K562 (cell line): ENCODE results near the gene OGDH. TPM values are rescaled to one million over a fixed set of nuclear protein-coding genes. Genes with fewer than 3 reads are reported as not detected.

Experiments
- ATAC-seq: fragments of 200-7000 bp; cut with Tn5 transposase; 3 replicates; pipeline ENCODE4 v1.9.1; 2020; ENCODE audit warnings: moderate library complexity
- BruUV-seq: library from RNA; stranded (reverse); fragments of 400-500 nt; replicated peaks from 2 replicates; lab custom pipeline; 2021; lab: Mats Ljungman, UMichigan
- CTCF ChIA-PET: fragments of 300-600 bp; formaldehyde crosslinking; extraction: SDS; loops from one replicate; lab custom pipeline; 2021; ENCODE audit warnings: low intra/inter-chr PET ratio; lab: Yijun Ruan, JAX
- POLR2A ChIA-PET: fragments of 300-600, 350-650 bp; sonication (Branson Sonifier 250); formaldehyde crosslinking; extraction: SDS; loops from one replicate; lab custom pipeline; 2021; ENCODE audit warnings: antibody characterized with exemption, inconsistent platforms; lab: Yijun Ruan, JAX
- DNase-seq, 4 experiments: peaks; one replicate each; pipeline versions ENCODE4 v3.0.0 to v3.0.0-alpha.2; 2011 to 2018; ENCODE audit warnings: low spot score in 3 of 4, mixed read lengths in 3 of 4; ENCODE audit errors: extremely low read depth in 1 of 4
- FAIRE-seq: peaks from 2 replicates; lab custom pipeline; 2011; peaks lifted over from hg19 to GRCh38; lab: Jason Lieb, UNC
- H2AFZ ChIP-seq: 2 replicates; pipeline ENCODE4 v1.6.0; 2011; ENCODE audit warnings: low read depth, low read length, control low read depth, inconsistent platforms
- H3K27ac ChIP-seq: fragments of 200-600 bp; 3 replicates; pipeline ENCODE4 v1.8.0; 2011; ENCODE audit warnings: low read depth, mild to moderate bottlenecking, control low read depth, inconsistent platforms, low read length, moderate library complexity, mixed read lengths; ENCODE audit errors: extremely low read depth
- H3K27me3 ChIP-seq, 2 experiments: fragments of 300-600 bp in 1 of 2; 2 replicates in 1 of 2; 3 replicates in 1 of 2; pipeline versions ENCODE4 v1.6.0 to v1.8.0; 2011; ENCODE audit warnings: inconsistent platforms in 2 of 2, low read length in 2 of 2, mild to moderate bottlenecking in 1 of 2, mixed read lengths in 1 of 2, moderate library complexity in 1 of 2; ENCODE audit not compliant: control insufficient read depth in 2 of 2, insufficient read depth in 2 of 2
- H3K36me3 ChIP-seq: fragments of 300-600 bp; 3 replicates; pipeline ENCODE4 v1.8.0; 2011; ENCODE audit warnings: mild to moderate bottlenecking, low read length, inconsistent platforms; ENCODE audit not compliant: control insufficient read depth, insufficient read depth
- H3K4me1 ChIP-seq, 2 experiments: fragments of 200-600 bp in 1 of 2; replicated peaks in 1 of 2; 2 replicates in 1 of 2; 3 replicates in 1 of 2; pipeline versions ENCODE4 v1.5.1 to v1.8.0; 2011; ENCODE audit warnings: inconsistent platforms in 2 of 2, low read length in 2 of 2, mild to moderate bottlenecking in 1 of 2, mixed read lengths in 1 of 2, moderate library complexity in 1 of 2; ENCODE audit not compliant: control insufficient read depth in 2 of 2, insufficient read depth in 2 of 2
- H3K4me2 ChIP-seq: 2 replicates; pipeline ENCODE4 v1.6.1; 2011; ENCODE audit warnings: low read length, control low read depth, inconsistent platforms, mixed read lengths; ENCODE audit not compliant: insufficient read depth
- H3K4me3 ChIP-seq: fragments of 200-600 bp; sonication (generic), shearing (Covaris generic); 2 replicates; pipeline ENCODE4 v1.5.1; 2016; ENCODE audit warnings: control low read depth, inconsistent platforms
- H3K79me2 ChIP-seq: fragments of 200-600 bp; 3 replicates; pipeline ENCODE4 v1.8.0; 2011; ENCODE audit warnings: low read length, inconsistent platforms; ENCODE audit not compliant: control insufficient read depth, insufficient read depth
- H3K9ac ChIP-seq, 2 experiments: 2 replicates each; pipeline versions ENCODE4 v1.6.0 to v1.6.1; 2011; ENCODE audit warnings: low read depth in 2 of 2, low read length in 2 of 2, control low read depth in 1 of 2, inconsistent platforms in 1 of 2, mild to moderate bottlenecking in 1 of 2, mixed read lengths in 1 of 2; ENCODE audit not compliant: insufficient read depth in 1 of 2
- H3K9me1 ChIP-seq: one replicate; pipeline ENCODE4 v1.6.0; 2011; ENCODE audit warnings: inconsistent platforms, mild to moderate bottlenecking, low read length, moderate library complexity; ENCODE audit not compliant: control insufficient read depth, insufficient read depth
- H3K9me3 ChIP-seq: replicated peaks from 2 replicates; pipeline ENCODE4 v1.5.1; 2011; ENCODE audit warnings: low read depth, low read length, inconsistent platforms; ENCODE audit not compliant: control insufficient read depth, insufficient read depth
- H4K20me1 ChIP-seq: replicated peaks from 2 replicates; pipeline ENCODE4 v1.6.1; 2011; ENCODE audit warnings: low read length, inconsistent platforms, mixed read lengths; ENCODE audit not compliant: control insufficient read depth, insufficient read depth
- CBFA2T2 ChIP-seq: fragments of 450-650 bp; conservative IDR thresholded peaks from 2 replicates; pipeline ENCODE4 v1.6.1; 2017; ENCODE audit warnings: mild to moderate bottlenecking
- EZH2 ChIP-seq: IDR thresholded peaks from 2 replicates; pipeline ENCODE4 v1.6.1; 2012; ENCODE audit warnings: low read depth, mild to moderate bottlenecking, inconsistent platforms, low read length, borderline replicate concordance
- FOSL1 ChIP-seq: fragments of 200-800 bp; sonication (Bioruptor generic); conservative IDR thresholded peaks from 2 replicates; pipeline ENCODE4 v1.6.1; 2016; ENCODE audit warnings: missing genetic modification characterization, missing compliant biosample characterization
- FOXJ2 ChIP-seq: fragments of 200-800 bp; sonication (Bioruptor generic); IDR thresholded peaks from 2 replicates; pipeline ENCODE4 v1.6.1; 2016; ENCODE audit warnings: missing genetic modification characterization, missing compliant biosample characterization
- HDGF ChIP-seq: fragments of 450-650 bp; IDR thresholded peaks from 2 replicates; pipeline ENCODE4 v1.6.1; 2016
- MYNN ChIP-seq, 2 experiments: sonication (generic); formaldehyde crosslinking in 1 of 2; IDR thresholded peaks; 2 replicates each; pipeline versions ENCODE4 v1.5.0 to v1.6.1; 2016 to 2020; ENCODE audit warnings: antibody characterized with exemption in 1 of 2, missing genetic modification reagents in 1 of 2
- NR2C2 ChIP-seq, 2 experiments: fragments of 200-800 bp in 1 of 2; sonication (Bioruptor generic) in 1 of 2; sonication (generic) in 1 of 2; formaldehyde crosslinking in 1 of 2; IDR thresholded peaks; 2 replicates each; pipeline versions ENCODE4 v1.6.1 to v1.8.0; 2016 to 2022; ENCODE audit warnings: mild to moderate bottlenecking in 1 of 2, missing compliant biosample characterization in 1 of 2, missing genetic modification characterization in 1 of 2, missing genetic modification reagents in 1 of 2
- RAD51 ChIP-seq: fragments of 450-650 bp; IDR thresholded peaks from 2 replicates; pipeline ENCODE4 v1.7.1; 2016; ENCODE audit warnings: low read depth, mild to moderate bottlenecking, borderline replicate concordance
- TOE1 ChIP-seq, 2 experiments: fragments of 450-650 bp in 1 of 2; sonication (generic) in 1 of 2; formaldehyde crosslinking in 1 of 2; IDR thresholded peaks; 2 replicates each; pipeline versions ENCODE4 v1.7.1 to v1.8.0; 2016 to 2022; ENCODE audit warnings: borderline replicate concordance in 2 of 2, mild to moderate bottlenecking in 2 of 2, antibody characterized with exemption in 1 of 2, inconsistent platforms in 1 of 2, low read depth in 1 of 2, missing genetic modification reagents in 1 of 2, moderate library complexity in 1 of 2
- WGBS: fragments of 100-300 bp; shearing (Covaris generic); methylation state at CpG from one replicate; pipeline ENCODE4 v1.1.6; 2016; ENCODE audit warnings: low coverage, mixed read lengths; ENCODE audit not compliant: insufficient coverage; ENCODE audit errors: missing lambda C conversion rate; 5-methylcytosine and 5-hydroxymethylcytosine counted together
- in situ Hi-C: fragments of 300-500 bp; cut with MboI; formaldehyde crosslinking; loops from 4 replicates; pipeline ENCODE4 v1.15.0; 2018; ENCODE audit warnings: inconsistent platforms, mixed read lengths
- intact Hi-C: fragments of 100-400 bp; cut with micrococcal nuclease; formaldehyde crosslinking; loops from 2 replicates; pipeline ENCODE4 v1.14.2; 2022
- polyA plus RNA-seq, 8 experiments: library from polyadenylated mRNA; depleted of rRNA in 4 of 8; stranded (reverse) in 5 of 8; unstranded in 3 of 8; fragments of >200 nt; fragmentation: Nextera tagmentation in 2 of 8; fragmentation: Illumina TruSeq in 1 of 8; extraction: Ambion mirVana in 2 of 8; extraction: Trizol in 1 of 8; gene quantifications; 2 replicates each; pipeline versions ENCODE4 v1.2.1 to v1.2.3, GENCODE V29; 2011 to 2014; ENCODE audit warnings: inconsistent platforms in 1 of 8, missing spikeins in 1 of 8
- total RNA-seq, 7 experiments: library from RNA; depleted of rRNA in 6 of 7; stranded (reverse); fragments of >200 nt in 6 of 7; fragmentation: Illumina TruSeq in 2 of 7; extraction: Trizol in 2 of 7; gene quantifications; 2 replicates each; pipeline versions ENCODE4 v1.2.1 to v1.2.3, GENCODE V29; 2011 to 2021; ENCODE audit warnings: low replicate concordance in 1 of 7
- TF ChIP-seq, protein P1 (sequence below): sonication (generic); formaldehyde crosslinking; IDR thresholded peaks from 2 replicates; pipeline ENCODE4 v1.9.0; 2022; ENCODE audit warnings: mild to moderate bottlenecking, missing genetic modification reagents
- TF ChIP-seq, protein P2 (sequence below): sonication (generic); formaldehyde crosslinking; IDR thresholded peaks from 2 replicates; pipeline ENCODE4 v1.5.0; 2020; ENCODE audit warnings: missing genetic modification reagents
- TF ChIP-seq, protein P3 (sequence below), 3 experiments: fragments of 200-800 bp in 1 of 3; fragments of 250-450 bp in 1 of 3; fragments of 450-650 bp in 1 of 3; sonication (Bioruptor Pico) in 1 of 3; sonication (Bioruptor generic) in 1 of 3; formaldehyde crosslinking in 1 of 3; IDR thresholded peaks; 2 replicates each; pipeline versions ENCODE4 v1.6.1 to v1.8.0; 2016 to 2022; ENCODE audit warnings: mild to moderate bottlenecking in 2 of 3, missing genetic modification characterization in 2 of 3, missing compliant biosample characterization in 1 of 3, moderate library complexity in 1 of 3

Gene OGDH
- total and polyA plus RNA-seq, 9 of the 15 experiments (the other 6 are each of a cell fraction or from before 2014, with no cell fraction given): 3.1 to 80.3 (median 23.5) TPM

DNA sequence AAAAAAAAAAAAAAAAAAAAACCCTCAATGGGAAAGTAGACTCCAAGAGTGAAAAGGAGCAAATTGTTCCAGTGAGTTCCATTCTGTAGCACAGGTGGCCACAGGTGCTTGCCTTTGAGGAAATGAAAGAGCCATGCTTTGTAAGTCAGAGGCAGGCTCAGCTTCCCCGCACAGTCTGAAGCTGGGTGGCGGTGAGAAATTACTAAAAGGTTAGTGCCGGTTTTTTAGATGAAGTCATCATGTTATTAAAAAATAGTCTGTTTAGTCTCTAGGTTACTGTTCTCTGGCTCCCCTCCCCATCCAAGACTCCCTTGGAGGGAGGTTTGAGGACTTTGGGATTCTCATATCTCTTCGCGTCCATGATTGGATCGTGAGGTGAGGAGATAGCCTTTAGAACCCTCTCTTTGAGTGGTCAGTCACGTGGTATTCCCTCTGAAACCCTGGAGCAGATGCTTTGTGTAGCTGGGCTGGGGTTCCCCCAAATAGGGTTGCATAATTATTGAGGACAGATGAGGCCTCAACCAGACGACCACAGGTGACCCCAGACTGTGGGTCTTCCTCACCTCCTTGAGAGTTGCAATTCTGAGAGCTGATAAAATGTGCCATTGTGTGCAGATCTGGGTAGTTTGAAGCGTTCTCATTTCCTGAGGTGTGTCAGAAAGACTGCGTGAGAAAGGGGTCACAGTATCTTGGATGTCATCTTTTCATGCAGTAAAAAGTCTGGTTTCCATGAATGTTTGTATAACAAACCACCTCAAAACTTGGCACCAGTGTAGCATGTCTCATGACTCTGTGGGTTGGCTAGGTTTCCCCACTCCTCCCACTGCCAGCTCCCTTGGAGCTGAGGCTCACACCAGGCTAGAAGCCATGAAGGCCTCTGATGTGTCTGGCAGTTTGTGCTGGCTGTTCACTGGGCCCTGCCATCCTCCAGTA lies 27.1 kb downstream of the OGDH start:
- peak overlapping the region; percentile 49; the same call in 2 of the 3 replicates for H3K27ac ChIP-seq
- intact Hi-C loops (no loop called here), in situ Hi-C loops (no loop called here)
- ChIA-PET CTCF (no interaction called here), POLR2A (interaction anchor here (0.7 to 3.8 kb wide), 5 partner anchors 8 to 169 kb away, joined by 3 to 15 read pairs (median 3); partner anchors contain the start of gene OGDH)
- 48% methylated on average over 10 of the region's 10 CpGs for WGBS
- H3K36me3 ChIP-seq: peaks cover 40% of the 10 kb centered on the region; the same call in 2 of the 3 replicates
- H3K79me2 ChIP-seq: peaks cover 26% of the 10 kb centered on the region
- H2AFZ ChIP-seq: no peak overlapping the region
- no peak for FAIRE-seq
- peak overlapping the region; percentile 36; the same call in 1 of the 2 replicates for H3K4me2 ChIP-seq
- H3K9me1 ChIP-seq: no peaks in the 10 kb centered on the region
- H4K20me1 ChIP-seq: peaks cover 6% of the 10 kb centered on the region; the same call in 1 of the 2 replicates
- peaks cover 27 to 36% of the 10 kb centered on the region in 2 experiments for H3K4me1 ChIP-seq
- DNase-seq: peak in 1 of 4 experiments; percentile 18
- peak overlapping the region in 1 of 2 experiments; percentile 65; a peak in 1 of 4 replicates for H3K9ac ChIP-seq
- H3K4me3 ChIP-seq: no peak overlapping the region
- H3K27me3 ChIP-seq: no peaks in the 10 kb centered on the region
- no peaks in the 10 kb centered on the region for H3K9me3 ChIP-seq
- peak; percentile 5; the same call in 2 of the 3 replicates for ATAC-seq
- BruUV-seq: no TSS peak
- TF ChIP-seq, protein P1, sequence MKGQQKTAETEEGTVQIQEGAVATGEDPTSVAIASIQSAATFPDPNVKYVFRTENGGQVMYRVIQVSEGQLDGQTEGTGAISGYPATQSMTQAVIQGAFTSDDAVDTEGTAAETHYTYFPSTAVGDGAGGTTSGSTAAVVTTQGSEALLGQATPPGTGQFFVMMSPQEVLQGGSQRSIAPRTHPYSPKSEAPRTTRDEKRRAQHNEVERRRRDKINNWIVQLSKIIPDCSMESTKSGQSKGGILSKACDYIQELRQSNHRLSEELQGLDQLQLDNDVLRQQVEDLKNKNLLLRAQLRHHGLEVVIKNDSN (CRISPR knock-in tag): peak; percentile 59
- TF ChIP-seq, protein P2, sequence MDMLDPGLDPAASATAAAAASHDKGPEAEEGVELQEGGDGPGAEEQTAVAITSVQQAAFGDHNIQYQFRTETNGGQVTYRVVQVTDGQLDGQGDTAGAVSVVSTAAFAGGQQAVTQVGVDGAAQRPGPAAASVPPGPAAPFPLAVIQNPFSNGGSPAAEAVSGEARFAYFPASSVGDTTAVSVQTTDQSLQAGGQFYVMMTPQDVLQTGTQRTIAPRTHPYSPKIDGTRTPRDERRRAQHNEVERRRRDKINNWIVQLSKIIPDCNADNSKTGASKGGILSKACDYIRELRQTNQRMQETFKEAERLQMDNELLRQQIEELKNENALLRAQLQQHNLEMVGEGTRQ (CRISPR knock-in tag): peak; percentile 46
- TF ChIP-seq, protein P3, sequence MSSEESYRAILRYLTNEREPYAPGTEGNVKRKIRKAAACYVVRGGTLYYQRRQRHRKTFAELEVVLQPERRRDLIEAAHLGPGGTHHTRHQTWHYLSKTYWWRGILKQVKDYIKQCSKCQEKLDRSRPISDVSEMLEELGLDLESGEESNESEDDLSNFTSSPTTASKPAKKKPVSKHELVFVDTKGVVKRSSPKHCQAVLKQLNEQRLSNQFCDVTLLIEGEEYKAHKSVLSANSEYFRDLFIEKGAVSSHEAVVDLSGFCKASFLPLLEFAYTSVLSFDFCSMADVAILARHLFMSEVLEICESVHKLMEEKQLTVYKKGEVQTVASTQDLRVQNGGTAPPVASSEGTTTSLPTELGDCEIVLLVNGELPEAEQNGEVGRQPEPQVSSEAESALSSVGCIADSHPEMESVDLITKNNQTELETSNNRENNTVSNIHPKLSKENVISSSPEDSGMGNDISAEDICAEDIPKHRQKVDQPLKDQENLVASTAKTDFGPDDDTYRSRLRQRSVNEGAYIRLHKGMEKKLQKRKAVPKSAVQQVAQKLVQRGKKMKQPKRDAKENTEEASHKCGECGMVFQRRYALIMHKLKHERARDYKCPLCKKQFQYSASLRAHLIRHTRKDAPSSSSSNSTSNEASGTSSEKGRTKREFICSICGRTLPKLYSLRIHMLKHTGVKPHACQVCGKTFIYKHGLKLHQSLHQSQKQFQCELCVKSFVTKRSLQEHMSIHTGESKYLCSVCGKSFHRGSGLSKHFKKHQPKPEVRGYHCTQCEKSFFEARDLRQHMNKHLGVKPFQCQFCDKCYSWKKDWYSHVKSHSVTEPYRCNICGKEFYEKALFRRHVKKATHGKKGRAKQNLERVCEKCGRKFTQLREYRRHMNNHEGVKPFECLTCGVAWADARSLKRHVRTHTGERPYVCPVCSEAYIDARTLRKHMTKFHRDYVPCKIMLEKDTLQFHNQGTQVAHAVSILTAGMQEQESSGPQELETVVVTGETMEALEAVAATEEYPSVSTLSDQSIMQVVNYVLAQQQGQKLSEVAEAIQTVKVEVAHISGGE (CRISPR knock-in tag; IDR thresholded peaks at IDR 0.05): no peak
- TF ChIP-seq RAD51: peak; percentile 82
- TF ChIP-seq NR2C2 (CRISPR knock-in tag; IDR thresholded peaks at IDR 0.05): no peak
- TF ChIP-seq NR2C2 (tag; IDR thresholded peaks at IDR 0.05): 0 out of 2 replicates have a peak, but pooled peaks have one; percentile 6
- TF ChIP-seq FOXJ2: 0 out of 2 replicates have a peak, but pooled peaks have one; percentile 24
- TF ChIP-seq FOSL1 (tag): 0 out of 2 replicates have a peak, but pooled peaks have one; percentile 31
- TF ChIP-seq CBFA2T2: 0 out of 2 replicates have a peak, but pooled peaks have one; percentile 29
- TF ChIP-seq EZH2: no peak
- TF ChIP-seq TOE1 (IDR thresholded peaks at IDR 0.05; ENCODE audit: borderline replicate concordance): peak; percentile 83
- TF ChIP-seq TOE1 (CRISPR knock-in tag; IDR thresholded peaks at IDR 0.05; ENCODE audit: borderline replicate concordance, low read depth): no peak
- no peak for TF ChIP-seq HDGF
- peak; percentile 2; the same call in 1 of the 2 replicates for TF ChIP-seq MYNN (IDR thresholded peaks at IDR 0.05)
- TF ChIP-seq MYNN (CRISPR knock-in tag; IDR thresholded peaks at IDR 0.05): no peak
